ENCODE data around the gene SEPTIN12. TPM values are rescaled to one million over a fixed set of nuclear protein-coding genes. Genes with fewer than 3 reads are reported as not detected.

The SEPTIN12 gene, protein sequence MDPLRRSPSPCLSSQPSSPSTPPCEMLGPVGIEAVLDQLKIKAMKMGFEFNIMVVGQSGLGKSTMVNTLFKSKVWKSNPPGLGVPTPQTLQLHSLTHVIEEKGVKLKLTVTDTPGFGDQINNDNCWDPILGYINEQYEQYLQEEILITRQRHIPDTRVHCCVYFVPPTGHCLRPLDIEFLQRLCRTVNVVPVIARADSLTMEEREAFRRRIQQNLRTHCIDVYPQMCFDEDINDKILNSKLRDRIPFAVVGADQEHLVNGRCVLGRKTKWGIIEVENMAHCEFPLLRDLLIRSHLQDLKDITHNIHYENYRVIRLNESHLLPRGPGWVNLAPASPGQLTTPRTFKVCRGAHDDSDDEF
- total RNA-seq (not detected), total RNA-seq (0 to 0.17 (median 0) reads per million in 172 experiments)
- polyA plus RNA-seq (2013, experiment 1 of 2) = not detected
- not detected for polyA plus RNA-seq (2013, experiment 2 of 2)

GRCh38 chr16:4787627-4788482, at the start of gene SEPTIN12:
SEPTIN12 (minus strand) TSS chr16:4788345; CDS start chr16:4787645, 700 bp downstream.
- Histone ChIP-seq H3K9me3 (ENCODE audit: control insufficient read depth in 1 of 2, insufficient read depth in 1 of 2, low read length in 2 of 2) (no peaks in the 10 kb centered on the region), H3K4me3 (ENCODE audit: low read length) (no peak within 1 kb of the TSS), H3K4me1 (ENCODE audit: insufficient read depth, low read length) (no peaks in the 10 kb centered on the region), H3K27me3 (ENCODE audit: control insufficient read depth in 1 of 2, insufficient read depth in 2 of 2, low read length in 2 of 2) (no peaks in the 10 kb centered on the region), H3K36me3 (ENCODE audit: insufficient read depth, low read length) (no peaks in the 10 kb centered on the region), H3K27ac (ENCODE audit: low read depth in 1 of 2, low read length in 2 of 2) (no peak within 1 kb of the TSS)
- CTCF ChIA-PET = interaction anchor here (0.6 kb wide), 1 partner anchor 141 kb away, joined by 3 read pairs; no protein-coding TSS in a partner anchor
- no peak within 1 kb of the TSS for H3K27ac Mint-ChIP-seq
- no peaks in the 10 kb centered on the region for H3K4me1 Mint-ChIP-seq (ENCODE audit: low read depth)
- H3K4me3 Mint-ChIP-seq = no peak within 1 kb of the TSS
- no peaks in the 10 kb centered on the region for H3K9me3 Mint-ChIP-seq
- TF ChIP-seq CTCF (IDR thresholded peaks at IDR 0.05) = no peak
- H3K27me3 Mint-ChIP-seq = no peaks in the 10 kb centered on the region
- POLR2A ChIA-PET = interaction anchor here (0.6 to 0.7 kb wide), 2 partner anchors 13 to 74 kb away, joined by 3 read pairs; no protein-coding TSS in a partner anchor
- H3K36me3 Mint-ChIP-seq (ENCODE audit: low read depth) = no peaks in the 10 kb centered on the region
- intact Hi-C loops (cut with DNase I, micrococcal nuclease) = no loop called here
- DNase-seq = no peak
- no peak for ATAC-seq (ENCODE audit: poor library complexity)

- Mint-ChIP-seq H3K4me3 (no peak overlapping the region), H3K27ac (no peak overlapping the region), H3K27me3 (no peaks in the 10 kb centered on the region), H3K9me3 (no peaks in the 10 kb centered on the region), H3K4me1 (ENCODE audit: low read depth) (peaks cover 7% of the 10 kb centered on the region), H3K36me3 (ENCODE audit: low read depth) (peaks cover 87% of the 10 kb centered on the region)
- ATAC-seq (ENCODE audit: poor library complexity) (no peak), DNase-seq (no peak)
- H3K27me3 ChIP-seq (ENCODE audit: control insufficient read depth in 1 of 2, insufficient read depth in 2 of 2, low read length in 2 of 2) = no peaks in the 10 kb centered on the region
- intact Hi-C loops (cut with DNase I, micrococcal nuclease) = no loop called here
- H3K36me3 ChIP-seq (ENCODE audit: insufficient read depth, low read length) = peaks cover 76% of the 10 kb centered on the region
- TF ChIP-seq CTCF (IDR thresholded peaks at IDR 0.05) = no peak
- no peaks in the 10 kb centered on the region for H3K4me1 ChIP-seq (ENCODE audit: insufficient read depth, low read length)
- H3K9me3 ChIP-seq (ENCODE audit: control insufficient read depth in 1 of 2, insufficient read depth in 1 of 2, low read length in 2 of 2) = no peaks in the 10 kb centered on the region
- H3K27ac ChIP-seq (ENCODE audit: low read depth in 1 of 2, low read length in 2 of 2) = no peak overlapping the region
- ChIA-PET CTCF (no interaction called here), POLR2A (no interaction called here)
- H3K4me3 ChIP-seq (ENCODE audit: low read length) = no peak overlapping the region
Measured at GRCh38 chr16:4836727-4837126, 48.6 kb upstream of the SEPTIN12 start.

DNA sequence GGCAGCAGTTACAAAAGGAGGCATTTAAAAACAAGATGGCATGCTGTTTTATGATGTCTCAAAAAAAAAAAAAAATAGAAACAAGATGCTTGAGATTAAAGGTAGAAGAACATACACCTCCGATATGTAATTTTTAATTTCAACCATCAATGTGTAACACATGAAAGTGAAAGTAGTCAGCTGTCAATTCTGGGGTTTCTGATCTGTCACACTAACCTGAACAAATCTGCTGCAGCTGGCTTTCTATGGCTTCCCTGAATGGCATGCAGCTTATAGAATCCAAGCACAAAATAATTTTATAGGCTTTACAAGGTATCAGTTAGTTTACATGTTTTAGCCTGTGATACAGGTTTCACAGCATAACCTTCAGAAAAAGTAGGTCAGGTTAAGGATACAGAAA, 45.4 kb upstream of the SEPTIN12 start:
- Mint-ChIP-seq H3K27ac (no peak overlapping the region), H3K4me1 (ENCODE audit: low read depth) (peaks cover 5% of the 10 kb centered on the region), H3K9me3 (no peaks in the 10 kb centered on the region), H3K4me3 (no peak overlapping the region), H3K36me3 (ENCODE audit: low read depth) (peaks cover 84% of the 10 kb centered on the region), H3K27me3 (no peaks in the 10 kb centered on the region)
- intact Hi-C loops (cut with DNase I, micrococcal nuclease) = no loop called here
- H3K4me1 ChIP-seq (ENCODE audit: insufficient read depth, low read length) = no peaks in the 10 kb centered on the region
- no peak for DNase-seq
- ChIA-PET POLR2A (no interaction called here), CTCF (interaction anchor here (0.6 kb wide), 1 partner anchor 562 kb away, joined by 3 read pairs; no protein-coding TSS in a partner anchor)
- no peaks in the 10 kb centered on the region for H3K9me3 ChIP-seq (ENCODE audit: control insufficient read depth in 1 of 2, insufficient read depth in 1 of 2, low read length in 2 of 2)
- H3K4me3 ChIP-seq (ENCODE audit: low read length) = no peak overlapping the region
- TF ChIP-seq CTCF (IDR thresholded peaks at IDR 0.05) = no peak
- peaks cover 78% of the 10 kb centered on the region for H3K36me3 ChIP-seq (ENCODE audit: insufficient read depth, low read length)
- no peak for ATAC-seq (ENCODE audit: poor library complexity)
- no peaks in the 10 kb centered on the region for H3K27me3 ChIP-seq (ENCODE audit: control insufficient read depth in 1 of 2, insufficient read depth in 2 of 2, low read length in 2 of 2)
- no peak overlapping the region for H3K27ac ChIP-seq (ENCODE audit: low read depth in 1 of 2, low read length in 2 of 2)
